BJ (cell line): Measurements from ENCODE around the gene CPO. TPM values are rescaled to one million over a fixed set of nuclear protein-coding genes. Genes with fewer than 3 reads are reported as not detected.

ENCODE experiments used
- CTCF ChIA-PET: fragments of 350-600 bp; formaldehyde crosslinking; extraction: SDS; loops from one replicate; lab custom pipeline; 2021; ENCODE audit warnings: antibody characterized with exemption, inconsistent platforms; lab: Yijun Ruan, JAX
- POLR2A ChIA-PET: fragments of 300-600 bp; sonication (Branson Sonifier 250); formaldehyde crosslinking; extraction: SDS; loops from one replicate; lab custom pipeline; 2021; ENCODE audit warnings: antibody characterized with exemption; lab: Charles Lee
- DNase-seq: peaks from one replicate; pipeline ENCODE4 v3.0.0-alpha.2; 2011; ENCODE audit warnings: low read depth
- H3K27me3 ChIP-seq: 2 replicates; pipeline ENCODE4 v1.6.0; 2011; ENCODE audit warnings: low read length; ENCODE audit not compliant: control insufficient read depth, insufficient read depth
- H3K36me3 ChIP-seq: 2 replicates; pipeline ENCODE4 v1.5.1; 2011; ENCODE audit warnings: low read length; ENCODE audit not compliant: control insufficient read depth, insufficient read depth
- H3K4me3 ChIP-seq: 2 replicates; pipeline ENCODE4 v1.5.1; 2011; ENCODE audit warnings: low read depth, mild to moderate bottlenecking, control low read depth, low read length
- CTCF ChIP-seq: IDR thresholded peaks from 2 replicates; pipeline ENCODE4 v1.5.1; 2011; ENCODE audit warnings: low read depth, mild to moderate bottlenecking, control low read depth, inconsistent platforms, low read length, moderate library complexity; ENCODE audit not compliant: insufficient read depth
- polyA plus RNA-seq: library from polyadenylated mRNA; depleted of rRNA; stranded (reverse); fragments of >200 nt; gene quantifications from 2 replicates; pipeline ENCODE4 v1.2.3, GENCODE V29; 2011

CPO gene
- polyA plus RNA-seq, 1 experiment: not detected

DNA sequence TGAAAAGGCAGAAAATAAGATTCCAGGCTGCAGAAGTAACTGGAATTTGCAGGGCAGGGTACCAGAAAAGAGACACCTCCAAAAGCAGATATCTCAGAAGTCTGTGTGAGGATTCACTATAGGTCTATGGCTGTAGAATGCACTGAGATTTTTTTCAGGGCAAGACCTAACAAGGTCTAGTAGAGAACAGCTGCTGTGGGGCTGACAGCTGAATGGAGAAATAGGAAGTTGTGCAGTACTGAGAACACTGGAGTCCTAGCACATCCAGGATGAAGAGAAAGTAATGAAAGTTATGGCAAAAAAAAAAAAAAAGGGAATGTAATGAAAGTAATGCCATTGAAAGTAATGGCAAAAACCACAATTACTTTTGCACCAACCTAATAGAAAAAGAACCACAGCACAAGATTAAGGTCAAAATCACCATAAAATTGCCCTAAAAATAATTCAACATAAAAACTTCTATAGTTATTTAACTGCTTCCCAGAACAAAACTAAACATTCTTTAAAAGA is 57.3 kb downstream of the CPO start:
- TF ChIP-seq CTCF: no peak
- ChIA-PET CTCF (no interaction called here), POLR2A (no interaction called here)
- H3K4me3 ChIP-seq: no peak overlapping the region
- no peaks in the 10 kb centered on the region for H3K36me3 ChIP-seq
- no peak for DNase-seq
- no peaks in the 10 kb centered on the region for H3K27me3 ChIP-seq

GRCh38 chr2:207008105-207008990 is 69.0 kb downstream of the CPO start:
- no peak overlapping the region for H3K4me3 ChIP-seq
- peak; percentile 35; the same call in 1 of the 2 replicates for TF ChIP-seq CTCF
- DNase-seq: no peak
- ChIA-PET CTCF (interaction anchor here (1.4 kb wide), 1 partner anchor 15 kb away, joined by 4 read pairs; no protein-coding TSS in a partner anchor), POLR2A (no interaction called here)
- no peaks in the 10 kb centered on the region for H3K36me3 ChIP-seq
- no peaks in the 10 kb centered on the region for H3K27me3 ChIP-seq

DNA sequence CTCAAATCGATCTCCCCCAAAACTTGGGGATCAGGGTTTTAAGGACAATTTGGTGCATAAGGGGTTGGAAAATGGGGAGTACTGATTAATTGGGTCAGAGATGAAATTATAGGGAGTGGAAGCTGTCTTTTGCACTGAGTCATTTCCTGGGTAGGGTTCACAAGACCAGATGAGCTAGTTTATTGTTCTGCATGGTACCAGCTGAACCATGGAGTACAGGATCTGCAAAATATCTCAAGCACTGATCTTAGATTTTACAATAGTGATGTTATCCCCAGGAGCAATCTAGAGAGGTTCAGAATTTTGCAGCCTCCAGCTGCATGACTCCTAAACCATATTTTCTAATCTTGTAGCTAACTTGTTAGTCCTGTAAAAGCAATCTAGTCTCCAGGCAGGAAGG is 73.1 kb downstream of the CPO start:
- Histone ChIP-seq H3K36me3 (no peaks in the 10 kb centered on the region), H3K27me3 (no peaks in the 10 kb centered on the region), H3K4me3 (no peak overlapping the region)
- TF ChIP-seq CTCF: no peak
- CTCF ChIA-PET: interaction anchor here (0.6 kb wide), 1 partner anchor 1608 kb away, joined by 3 read pairs; no protein-coding TSS in a partner anchor
- no peak for DNase-seq
- POLR2A ChIA-PET: no interaction called here

DNA sequence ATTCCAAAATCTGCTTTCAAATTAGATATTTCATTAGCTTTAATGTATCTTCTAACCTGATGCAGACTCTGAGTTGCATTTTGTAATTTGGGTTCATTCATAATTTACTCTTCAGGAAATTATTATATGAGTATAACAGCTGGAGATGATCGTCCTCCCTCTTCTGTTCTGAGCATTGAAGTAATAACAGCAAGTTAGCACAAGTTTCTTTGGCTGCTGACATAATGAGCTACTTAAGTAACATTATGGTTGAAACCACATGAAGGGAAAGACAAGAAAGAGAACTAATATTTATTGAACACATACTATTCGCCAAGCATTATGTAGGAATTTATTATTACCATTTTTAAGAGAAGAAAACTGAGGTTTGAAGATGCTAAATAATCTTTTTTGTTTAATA is 75.1 kb downstream of the CPO start:
- H3K4me3 ChIP-seq: no peak overlapping the region
- H3K36me3 ChIP-seq: no peaks in the 10 kb centered on the region
- CTCF ChIA-PET: no interaction called here
- no peak for DNase-seq
- POLR2A ChIA-PET: no interaction called here
- TF ChIP-seq CTCF: no peak
- H3K27me3 ChIP-seq: no peaks in the 10 kb centered on the region

GRCh38 chr2:207015901-207016300 is 76.6 kb downstream of the CPO start:
- Histone ChIP-seq H3K4me3 (no peak overlapping the region), H3K27me3 (no peaks in the 10 kb centered on the region), H3K36me3 (no peaks in the 10 kb centered on the region)
- POLR2A ChIA-PET: no interaction called here
- TF ChIP-seq CTCF: no peak
- CTCF ChIA-PET: interaction anchor here (1.2 kb wide), 1 partner anchor 22 kb away, joined by 3 read pairs; no protein-coding TSS in a partner anchor
- no peak for DNase-seq
